NCI-H82 treated with DMSO at 0.1 percent for 48 hours (cell line): Measurements from ENCODE around the gene EDEM3.
"Not testable (repeated sequence)": the region's sequence is repeated elsewhere in the genome, so short reads cannot be mapped to it uniquely, and the experiment has no call there.

ENCODE experiments used
- DNase-seq: peaks from one replicate; lab custom pipeline; 2025; ENCODE audit not compliant: unreplicated experiment; lab: John Stamatoyannopoulos, UW

The EDEM3 gene

DNA sequence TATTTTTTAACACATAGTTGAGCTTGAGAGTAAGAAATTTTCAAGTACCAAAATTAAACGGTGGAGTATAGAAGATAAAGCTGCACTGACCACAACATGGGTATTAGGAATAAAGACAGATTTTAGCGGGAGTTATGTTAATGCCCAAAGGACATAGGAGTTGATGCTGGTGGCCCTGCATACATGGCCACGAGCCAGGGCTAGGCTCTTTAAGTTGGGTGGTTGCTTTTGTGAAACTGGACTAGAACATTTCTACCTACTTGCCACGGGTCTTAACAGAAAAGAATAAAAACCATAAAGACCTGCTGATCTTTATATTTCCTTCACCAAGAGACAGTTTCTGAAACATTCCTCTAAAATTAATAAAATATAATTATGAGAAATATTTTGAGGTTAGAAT, 14.9 kb downstream of the EDEM3 start:
- no peak for DNase-seq

DNA sequence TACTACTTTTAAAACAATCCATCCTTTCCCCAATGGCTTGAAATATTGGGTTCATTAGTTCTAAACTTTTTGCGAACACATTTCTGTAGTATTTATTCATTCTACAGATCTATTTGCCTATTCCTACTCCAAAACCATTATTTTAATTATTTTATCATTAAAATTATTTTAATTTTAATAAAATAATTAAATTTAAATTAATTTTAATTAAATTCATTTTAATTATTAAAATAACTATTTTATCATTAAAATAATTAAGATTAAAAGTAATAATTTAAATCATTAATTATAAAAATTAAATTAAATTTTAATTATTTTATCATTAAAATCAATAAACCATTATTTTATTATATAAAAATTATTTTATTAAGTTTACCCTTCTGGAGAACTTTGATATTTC, 15.6 kb downstream of the EDEM3 start:
- DNase-seq: no peak

DNA sequence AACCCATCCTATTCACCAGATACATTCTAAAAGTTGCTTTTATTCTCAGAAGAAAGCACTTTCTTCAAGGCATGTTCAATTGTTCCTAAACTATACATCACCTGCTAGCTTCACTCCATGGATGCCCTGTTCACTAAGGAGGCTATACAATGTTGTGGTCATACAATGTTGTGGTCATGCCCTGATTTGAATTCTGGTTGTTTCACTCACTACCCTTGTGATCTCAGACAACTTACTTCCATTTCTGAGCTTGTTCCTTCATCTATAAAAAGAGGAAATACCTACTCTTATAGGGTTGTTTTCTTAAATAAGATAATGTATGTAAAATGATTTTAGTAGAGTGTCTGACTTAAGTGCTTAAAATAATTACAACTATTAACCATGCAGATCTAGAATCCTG, 19.7 kb downstream of the EDEM3 start:
- no peak for DNase-seq

DNA sequence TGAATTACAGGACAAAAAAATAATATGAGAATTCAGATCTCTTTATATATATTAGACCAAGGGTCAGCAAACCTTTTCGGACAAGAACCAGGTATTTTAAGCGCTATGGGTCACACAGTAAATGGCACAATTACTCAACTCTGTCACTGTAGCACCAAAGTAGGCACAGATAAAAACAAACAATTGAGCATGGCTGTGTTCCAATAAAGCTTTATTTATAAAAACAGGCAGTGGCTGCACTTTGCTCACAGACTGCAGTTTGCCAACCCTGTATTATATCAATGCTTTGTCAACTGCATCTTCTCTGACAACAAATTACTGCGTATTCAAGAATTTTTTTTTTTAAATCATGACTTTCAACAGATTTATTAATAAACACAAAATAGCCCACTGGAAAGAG, 29.8 kb downstream of the EDEM3 start:
- DNase-seq: no peak

- no peak for DNase-seq
Observed at GRCh38 chr1:184716158-184716557, 38.5 kb downstream of the EDEM3 start.

- DNase-seq: no peak
Observed at GRCh38 chr1:184709418-184709817, 45.2 kb downstream of the EDEM3 start.

DNA sequence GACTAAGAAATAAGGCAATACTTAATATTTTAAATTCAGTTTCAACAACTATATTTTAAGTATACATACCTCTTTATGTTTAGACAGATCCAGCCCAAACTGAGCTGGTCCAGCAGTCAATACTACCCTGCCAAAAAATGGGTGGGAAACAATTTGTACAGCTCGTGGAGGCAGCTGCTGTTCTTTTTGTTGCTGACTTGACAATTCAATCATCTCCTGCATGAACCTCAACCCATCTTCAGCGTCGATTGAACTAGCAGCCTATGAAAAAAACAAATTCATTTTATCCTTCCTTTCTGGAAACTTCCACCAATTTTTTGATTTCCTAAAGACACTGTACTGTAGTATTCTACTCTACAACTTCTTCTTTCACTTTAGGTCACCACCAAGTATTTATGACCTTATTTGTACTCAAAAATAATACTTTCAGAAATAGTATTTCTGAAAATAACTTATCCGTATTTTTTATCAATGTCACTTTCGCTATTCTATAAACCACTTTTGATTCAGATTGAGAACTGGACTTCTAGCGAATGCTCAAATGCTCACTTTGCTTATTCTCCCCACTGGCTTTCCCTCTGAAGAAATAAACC, 46.5 kb downstream of the EDEM3 start:
- no peak for DNase-seq

DNA sequence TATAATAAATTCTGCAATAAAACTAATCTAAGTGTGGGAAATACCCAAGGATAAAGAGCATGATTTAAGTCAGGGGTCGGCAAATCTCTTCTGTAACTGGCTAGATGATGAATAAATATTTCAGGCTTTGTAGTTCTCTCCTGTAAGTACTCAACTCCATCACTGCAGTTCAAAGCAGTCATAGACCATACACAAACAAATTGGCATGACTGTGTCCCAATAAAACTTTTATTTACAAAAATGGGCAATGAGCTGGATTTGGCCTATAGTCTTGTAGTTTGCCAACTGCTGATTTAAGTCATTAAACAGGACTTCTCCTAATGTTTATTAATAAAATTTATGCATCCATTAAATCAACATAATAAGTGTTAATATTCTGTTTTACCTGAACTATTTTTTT, 49.4 kb downstream of the EDEM3 start:
- DNase-seq: no peak

DNA sequence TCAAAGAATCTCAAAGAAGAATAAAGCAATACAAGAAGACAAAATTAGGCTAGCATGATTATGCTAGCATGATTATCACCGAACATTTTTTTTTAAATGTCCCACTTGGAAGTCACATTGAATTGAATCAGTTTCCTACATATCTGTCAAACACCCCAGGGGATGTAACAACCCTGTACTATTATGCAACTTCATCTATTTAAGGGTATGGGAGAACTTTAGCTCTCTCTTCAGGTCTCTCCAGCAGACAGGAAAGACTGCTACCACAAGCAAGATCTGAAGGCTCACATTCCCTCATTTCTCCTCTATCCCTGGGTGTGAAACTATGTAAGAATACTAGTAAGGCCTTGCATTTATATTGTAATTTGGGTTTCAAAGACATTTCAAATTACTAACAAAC, 52.8 kb downstream of the EDEM3 start:
- no peak for DNase-seq

GRCh38 chr1:184698969-184699368, 55.7 kb downstream of the EDEM3 start:
- DNase-seq: no peak

- DNase-seq: no peak
Observed at GRCh38 chr1:184698016-184698415, 56.6 kb downstream of the EDEM3 start.

GRCh38 chr1:184696403-184696802, 58.3 kb downstream of the EDEM3 start:
- DNase-seq: no peak

DNA sequence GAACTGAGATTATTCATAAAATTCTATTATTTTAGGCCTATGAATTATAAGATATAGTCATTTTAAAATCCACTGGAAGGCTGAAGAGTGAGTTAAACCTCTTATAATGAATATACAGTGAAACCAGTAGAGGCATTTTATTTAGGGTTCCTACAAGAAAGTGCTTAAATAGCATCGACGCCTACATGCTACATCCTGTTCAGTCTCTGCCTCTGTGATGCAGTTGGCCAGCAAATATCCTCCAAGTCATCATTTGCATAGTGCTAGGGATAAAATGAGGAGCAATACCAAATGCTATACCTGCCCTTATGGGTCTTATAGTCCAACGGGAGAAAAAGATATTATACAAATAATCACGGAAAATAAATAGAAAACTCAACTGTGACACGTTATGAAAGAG, 59.6 kb downstream of the EDEM3 start:
- no peak for DNase-seq

DNA sequence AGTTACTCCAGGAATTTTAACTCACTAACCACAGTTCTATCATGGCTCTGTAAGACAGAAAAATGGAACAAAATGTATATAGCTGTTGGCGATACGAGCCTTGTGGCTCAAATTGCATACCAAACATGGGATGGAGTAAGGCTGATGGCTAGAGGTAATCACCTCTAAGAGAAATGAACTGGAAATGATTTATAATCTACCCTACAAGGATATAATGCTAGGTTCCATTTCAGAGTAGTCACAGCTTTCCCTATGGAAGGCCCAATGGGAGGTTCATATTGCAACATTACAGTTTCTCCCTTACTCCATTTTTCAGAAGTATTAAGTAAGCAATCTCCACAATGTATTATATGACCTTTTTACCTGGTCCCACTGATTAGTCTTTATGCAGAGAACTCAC, 61.6 kb downstream of the EDEM3 start:
- no peak for DNase-seq

DNA sequence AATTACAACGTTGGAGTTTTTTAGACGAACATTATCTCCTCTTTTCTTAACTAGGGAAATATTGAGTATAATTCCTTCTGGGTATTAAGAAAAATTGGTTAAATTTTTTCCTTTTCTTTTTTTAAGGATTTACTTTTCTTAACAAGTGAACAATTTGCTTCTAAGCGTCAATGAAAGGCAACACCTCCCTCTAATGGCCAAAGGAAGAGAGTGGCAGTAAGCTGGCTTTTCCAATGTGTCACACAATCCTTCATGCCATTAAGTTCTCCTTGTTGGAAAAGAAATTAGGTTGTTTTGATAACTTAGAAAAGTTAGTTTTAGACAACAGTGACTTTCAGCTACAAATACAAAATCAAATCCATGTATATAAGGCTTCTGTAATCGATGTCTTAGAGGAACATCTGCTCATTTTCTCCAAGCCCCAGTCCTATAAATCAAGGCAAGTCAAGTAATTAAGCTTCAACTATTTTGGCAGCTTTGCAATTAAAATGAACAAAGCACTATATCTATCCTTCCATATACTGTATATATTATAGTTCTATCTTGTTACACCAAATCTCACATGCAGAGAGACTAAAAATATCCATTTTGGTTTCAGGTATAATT, 62.8 kb downstream of the EDEM3 start:
- no peak for DNase-seq

- no peak for DNase-seq
Observed at GRCh38 chr1:184686540-184686939, 68.1 kb downstream of the EDEM3 start.

DNA sequence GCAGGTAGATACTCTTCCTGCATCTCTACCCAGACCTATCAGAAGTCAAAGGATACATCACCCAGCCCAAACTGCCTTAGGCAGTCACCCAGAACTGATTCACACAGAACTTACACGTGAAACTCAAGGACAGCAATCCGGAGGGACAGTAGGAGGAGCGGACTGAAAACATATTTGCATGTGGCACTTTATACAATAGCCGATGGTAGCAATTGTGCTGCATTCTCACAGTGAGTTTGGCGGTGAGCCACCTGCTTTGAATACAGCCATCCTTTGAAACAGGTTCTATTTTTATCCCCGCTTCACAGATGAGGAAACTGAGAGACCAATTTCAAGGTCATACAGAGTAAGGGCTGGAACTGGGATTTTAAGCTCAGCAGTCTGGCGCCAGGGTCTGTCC, 69.5 kb downstream of the EDEM3 start:
- no peak for DNase-seq

DNA sequence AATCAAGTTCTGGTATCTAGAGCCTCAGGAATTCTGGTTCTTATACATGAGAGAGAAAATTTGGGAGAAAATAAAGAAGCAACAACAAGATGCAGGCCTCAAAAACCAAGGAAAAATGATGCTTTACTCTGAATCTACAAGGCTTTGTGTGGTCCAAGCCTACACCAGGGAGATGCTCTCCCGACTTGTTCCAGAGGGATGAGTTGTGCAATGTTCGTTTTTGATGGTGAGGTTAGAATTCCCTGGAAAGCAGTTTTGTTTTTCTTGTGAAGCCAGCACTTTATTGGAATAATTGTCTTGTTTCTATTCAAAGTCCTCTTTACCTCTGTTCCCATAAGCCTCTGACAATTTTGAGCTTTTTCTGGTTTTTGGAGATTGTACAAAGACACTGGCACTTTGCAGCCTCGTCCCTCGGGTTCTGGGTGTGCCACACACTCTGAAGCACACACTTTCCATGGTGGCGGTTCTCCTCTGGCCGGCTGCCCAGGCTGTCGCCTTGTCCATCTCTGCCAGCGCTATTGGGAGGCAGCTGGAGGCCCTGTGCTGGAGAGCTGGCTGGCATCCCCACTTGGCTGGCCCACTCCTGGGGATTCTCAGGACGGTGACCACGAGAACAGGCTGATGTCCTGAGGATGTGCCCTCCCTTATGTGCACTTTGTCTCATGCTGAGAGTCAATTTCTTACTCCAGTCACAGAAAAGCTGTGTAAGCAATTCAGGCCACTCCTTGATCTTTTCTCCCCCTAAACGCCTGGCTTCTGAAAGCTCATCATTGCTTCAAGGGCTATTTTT, 70.2 kb downstream of the EDEM3 start:
- no peak for DNase-seq

DNA sequence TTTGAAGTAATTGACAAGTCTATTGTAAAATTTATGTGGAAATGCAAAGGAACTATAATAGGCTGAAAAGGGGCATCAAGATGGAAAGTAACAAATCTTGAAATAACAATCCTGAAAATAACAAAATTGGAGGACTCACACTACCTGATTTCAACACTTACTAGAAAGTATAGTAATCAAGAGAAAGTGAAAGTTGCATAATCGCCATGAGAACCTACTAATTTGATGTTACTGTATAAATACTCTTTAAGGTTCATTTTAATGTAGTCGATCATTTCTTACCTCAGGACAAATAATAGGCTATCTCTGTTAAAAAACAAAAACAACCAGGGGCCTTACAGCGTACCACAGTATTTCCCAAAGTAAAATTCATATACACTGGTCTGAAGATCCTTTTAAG, 71.7 kb downstream of the EDEM3 start:
- no peak for DNase-seq

GRCh38 chr1:184680611-184681225, 73.9 kb downstream of the EDEM3 start:
- DNase-seq: not testable (repeated sequence)

GRCh38 chr1:184679472-184679871, 75.2 kb downstream of the EDEM3 start:
- not testable (repeated sequence) for DNase-seq

GRCh38 chr1:184677344-184677743, 77.3 kb downstream of the EDEM3 start:
- DNase-seq: no peak
